H9 (cell line): ENCODE data around the gene AP3D1. TPM values are rescaled to one million over a fixed set of nuclear protein-coding genes. Genes with fewer than 3 reads are reported as not detected.

ENCODE experiments used
- DNase-seq: peaks from one replicate; pipeline ENCODE4 v3.0.0-alpha.2; 2017
- H2AFZ ChIP-seq: one replicate; pipeline ENCODE4 v1.6.1; 2013; ENCODE audit warnings: mild to moderate bottlenecking, low read length, control low read depth, moderate library complexity
- H2AK5ac ChIP-seq: 2 replicates; pipeline ENCODE4 v1.6.1; 2013; ENCODE audit warnings: low read length, control low read depth, mixed read lengths; ENCODE audit not compliant: insufficient read length
- H2BK120ac ChIP-seq: one replicate; pipeline ENCODE4 v1.6.1; 2013; ENCODE audit warnings: low read depth, mild to moderate bottlenecking, low read length, control low read depth, inconsistent platforms; ENCODE audit not compliant: poor library complexity, severe bottlenecking
- H2BK12ac ChIP-seq: 2 replicates; pipeline ENCODE4 v1.6.1; 2013; ENCODE audit warnings: low read length, control low read depth, mixed read lengths, low read depth; ENCODE audit not compliant: insufficient read length
- H2BK15ac ChIP-seq: 2 replicates; pipeline ENCODE4 v1.6.1; 2013; ENCODE audit warnings: low read depth, low read length, control low read depth
- H2BK20ac ChIP-seq: one replicate; pipeline ENCODE4 v1.6.1; 2013; ENCODE audit warnings: low read depth, mild to moderate bottlenecking, low read length, control low read depth, inconsistent platforms; ENCODE audit not compliant: poor library complexity, severe bottlenecking
- H2BK5ac ChIP-seq: 2 replicates; pipeline ENCODE4 v1.6.1; 2013; ENCODE audit warnings: low read length, control low read depth, mixed read lengths; ENCODE audit not compliant: insufficient read length
- H3K14ac ChIP-seq: 2 replicates; pipeline ENCODE4 v1.6.1; 2013; ENCODE audit warnings: low read length, control low read depth; ENCODE audit not compliant: insufficient read depth
- H3K18ac ChIP-seq: 2 replicates; pipeline ENCODE4 v1.6.1; 2013; ENCODE audit warnings: low read depth, mild to moderate bottlenecking, mixed read lengths, low read length, control low read depth; ENCODE audit not compliant: insufficient read length
- H3K23ac ChIP-seq: 2 replicates; pipeline ENCODE4 v1.6.1; 2013; ENCODE audit warnings: low read length, control low read depth, mixed read lengths, low read depth; ENCODE audit not compliant: insufficient read length
- H3K23me2 ChIP-seq: 2 replicates; pipeline ENCODE4 v1.6.1; 2013; ENCODE audit warnings: low read depth, mild to moderate bottlenecking, mixed read lengths, low read length, control low read depth; ENCODE audit not compliant: insufficient read length, poor library complexity, severe bottlenecking
- H3K27ac ChIP-seq: 2 replicates; pipeline ENCODE4 v1.5.1; 2013; ENCODE audit warnings: low read length, control low read depth, mixed read lengths, low read depth; ENCODE audit not compliant: insufficient read length
- H3K27me3 ChIP-seq: 2 replicates; pipeline ENCODE4 v1.6.1; 2013; ENCODE audit warnings: low read length, control low read depth, inconsistent platforms; ENCODE audit not compliant: insufficient read depth
- H3K4ac ChIP-seq: 2 replicates; pipeline ENCODE4 v1.6.1; 2013; ENCODE audit warnings: low read depth, mild to moderate bottlenecking, control low read depth, inconsistent platforms, low read length, moderate library complexity
- H3K4me1 ChIP-seq: 2 replicates; pipeline ENCODE4 v1.6.1; 2013; ENCODE audit warnings: low read length, control low read depth, inconsistent platforms; ENCODE audit not compliant: insufficient read depth
- H3K4me2 ChIP-seq: 2 replicates; pipeline ENCODE4 v1.6.1; 2013; ENCODE audit warnings: low read length, control low read depth, mixed read lengths; ENCODE audit not compliant: insufficient read length, insufficient read depth
- H3K56ac ChIP-seq: 2 replicates; pipeline ENCODE4 v1.6.1; 2013; ENCODE audit warnings: low read depth, mild to moderate bottlenecking, mixed read lengths, low read length, control low read depth; ENCODE audit not compliant: insufficient read length
- H3K79me1 ChIP-seq: 2 replicates; pipeline ENCODE4 v1.6.1; 2013; ENCODE audit warnings: low read depth, mild to moderate bottlenecking, moderate library complexity, low read length, control low read depth, inconsistent platforms; ENCODE audit not compliant: insufficient read depth, poor library complexity, severe bottlenecking
- H3K79me2 ChIP-seq: 2 replicates; pipeline ENCODE4 v1.6.1; 2013; ENCODE audit warnings: low read length, control low read depth, inconsistent platforms; ENCODE audit not compliant: insufficient read depth
- H3K9ac ChIP-seq: 2 replicates; pipeline ENCODE4 v1.6.1; 2013; ENCODE audit warnings: low read length, control low read depth, mixed read lengths; ENCODE audit not compliant: insufficient read length; ENCODE audit errors: extremely low read depth
- H3K9me3 ChIP-seq: one replicate; pipeline ENCODE4 v1.6.1; 2013; ENCODE audit warnings: low read depth, low read length, inconsistent platforms; ENCODE audit not compliant: control insufficient read depth
- H3T11ph ChIP-seq: one replicate; pipeline ENCODE4 v1.6.1; 2013; ENCODE audit warnings: mild to moderate bottlenecking, low read length, control low read depth, inconsistent platforms
- H4K20me1 ChIP-seq: one replicate; pipeline ENCODE4 v1.6.1; 2013; ENCODE audit not compliant: control insufficient read depth, insufficient read length, insufficient read depth
- H4K5ac ChIP-seq: 2 replicates; pipeline ENCODE4 v1.6.1; 2013; ENCODE audit warnings: low read depth, mild to moderate bottlenecking, mixed read lengths, low read length, control low read depth; ENCODE audit not compliant: insufficient read length
- H4K8ac ChIP-seq: replicated peaks from 2 replicates; pipeline ENCODE4 v1.6.1; 2013; ENCODE audit warnings: low read length, control low read depth, mixed read lengths, low read depth; ENCODE audit not compliant: insufficient read length
- H4K91ac ChIP-seq: 2 replicates; pipeline ENCODE4 v1.6.1; 2013; ENCODE audit warnings: low read depth, mild to moderate bottlenecking, moderate library complexity, mixed read lengths, low read length, control low read depth; ENCODE audit not compliant: insufficient read length
- H3K27ac Mint-ChIP-seq, 3 experiments: 2 replicates in 2 of 3; 3 replicates in 1 of 3; pipeline ENCODE4 v1.8.0; 2020 to 2021; ENCODE audit warnings: mixed read lengths in 3 of 3, mild to moderate bottlenecking in 1 of 3, moderate library complexity in 1 of 3
- H3K27me3 Mint-ChIP-seq: 2 replicates; pipeline ENCODE4 v1.8.0; 2021; ENCODE audit warnings: low read depth, mild to moderate bottlenecking, moderate library complexity, mixed read lengths
- H3K36me3 Mint-ChIP-seq, 3 experiments: 2 replicates in 2 of 3; 3 replicates in 1 of 3; pipeline ENCODE4 v1.8.0; 2020 to 2021; ENCODE audit warnings: low read depth in 3 of 3, mixed read lengths in 3 of 3; ENCODE audit not compliant: insufficient read depth in 1 of 3
- H3K4me1 Mint-ChIP-seq, 2 experiments: 2 replicates each; pipeline ENCODE4 v1.8.0; 2020; ENCODE audit warnings: mixed read lengths in 2 of 2
- H3K4me3 Mint-ChIP-seq, 2 experiments: 2 replicates in 1 of 2; 3 replicates in 1 of 2; pipeline ENCODE4 v1.8.0; 2020 to 2021; ENCODE audit warnings: mild to moderate bottlenecking in 2 of 2, mixed read lengths in 2 of 2, moderate library complexity in 1 of 2
- H3K9me3 Mint-ChIP-seq, 2 experiments: 2 replicates in 1 of 2; 3 replicates in 1 of 2; pipeline ENCODE4 v1.8.0; 2020; ENCODE audit warnings: mild to moderate bottlenecking in 2 of 2, mixed read lengths in 2 of 2, moderate library complexity in 1 of 2
- WGBS: extraction: QIAGEN DNeasy Blood & Tissue Kit; methylation state at CpG from one replicate; pipeline ENCODE4 v1.1.7; 2013; ENCODE audit warnings: missing lambda C conversion rate, low lambda C conversion rate, mixed read lengths; ENCODE audit not compliant: insufficient read length; ENCODE audit errors: extremely low coverage; 5-methylcytosine and 5-hydroxymethylcytosine counted together
- total RNA-seq: library from RNA; stranded (reverse); gene quantifications from 2 replicates; pipeline ENCODE4 v1.2.1, GENCODE V29; 2021
- TF ChIP-seq, protein P1 (sequence below): fragments of 200-600 bp; sonication (generic); conservative IDR thresholded peaks from 3 replicates; pipeline ENCODE4 v1.8.0; 2021; ENCODE audit warnings: antibody characterized with exemption, mild to moderate bottlenecking

Gene AP3D1
- total RNA-seq, 1 experiment from 2014 or later = 142 TPM

DNA sequence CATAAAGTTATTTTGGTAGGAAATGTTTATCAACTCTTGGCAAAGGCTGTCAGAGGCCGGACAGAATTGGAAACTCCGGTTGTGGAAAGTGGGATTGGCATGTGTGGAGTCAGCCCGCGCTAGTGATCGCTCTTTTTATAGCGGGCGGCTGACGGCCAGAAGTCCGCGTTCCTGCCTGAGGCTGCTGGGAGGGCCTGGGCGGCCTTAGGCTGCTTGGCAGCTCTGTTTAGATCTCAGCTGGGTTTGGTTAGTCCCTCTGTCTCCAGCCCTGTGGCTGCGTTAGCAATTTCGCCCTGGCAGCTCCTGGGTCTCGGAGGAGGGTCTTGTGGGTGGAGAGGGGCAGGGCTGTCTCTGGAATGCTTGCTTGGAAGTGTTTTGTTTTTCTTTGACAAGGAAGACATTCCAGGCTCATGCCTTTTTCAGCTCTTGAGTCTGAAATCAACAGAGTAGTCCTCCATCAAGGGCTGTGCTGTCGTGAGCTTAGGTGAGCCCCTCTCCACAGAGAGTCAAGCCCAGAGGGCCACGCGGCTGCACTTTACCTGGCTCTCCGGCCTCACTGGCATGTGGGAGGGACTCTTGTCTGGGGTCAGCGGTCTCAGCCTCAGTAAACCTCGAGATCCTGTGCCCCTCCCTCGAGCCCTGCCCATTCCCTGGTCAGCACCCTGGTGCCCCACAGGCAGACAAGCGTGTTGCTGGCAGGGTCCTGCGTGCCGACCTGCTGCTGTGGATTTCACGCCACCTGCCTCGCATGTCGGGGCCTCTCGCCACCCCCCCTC is 34.9 kb upstream of the AP3D1 start:
- H3K18ac ChIP-seq = no peak overlapping the region

More for the DNA sequence above, 34.9 kb upstream of the AP3D1 start:
- DNase-seq = no peak
- Histone ChIP-seq H2AFZ (no peak overlapping the region), H3K23ac (no peak overlapping the region), H4K5ac (no peak overlapping the region), H2BK120ac (no peak overlapping the region), H3K9me3 (no peaks in the 10 kb centered on the region), H2BK20ac (no peak overlapping the region), H2BK5ac (no peak overlapping the region), H3K27me3 (no peaks in the 10 kb centered on the region), H3K14ac (no peak overlapping the region), H4K8ac (no peak overlapping the region), H3K4ac (no peak overlapping the region), H3K4me1 (no peaks in the 10 kb centered on the region), H3K9ac (no peak overlapping the region), H3K79me1 (peaks cover 3% of the 10 kb centered on the region), H2BK15ac (no peak overlapping the region), H4K91ac (no peak overlapping the region), H3K56ac (no peak overlapping the region), H3K79me2 (no peaks in the 10 kb centered on the region; the same call in 1 of the 2 replicates), H3K4me2 (no peak overlapping the region), H3K27ac (no peak overlapping the region), H4K20me1 (no peaks in the 10 kb centered on the region), H3T11ph (no peak overlapping the region), H2BK12ac (no peak overlapping the region), H3K23me2 (no peaks in the 10 kb centered on the region), H2AK5ac (no peak overlapping the region)
- H3K27me3 Mint-ChIP-seq = no peaks in the 10 kb centered on the region
- no CpG with 5 or more reads among the region's 28 CpGs for WGBS
- peaks cover 20 to 47% (median 47%) of the 10 kb centered on the region in 3 experiments; a peak in 6 of 7 replicates for H3K36me3 Mint-ChIP-seq
- H3K4me3 Mint-ChIP-seq = no peak overlapping the region
- no peaks in the 10 kb centered on the region for H3K9me3 Mint-ChIP-seq
- H3K4me1 Mint-ChIP-seq = 0 out of 4 replicates have a peak, but pooled peaks cover 0 to 5% of the 10 kb centered on the region in 2 experiments
- TF ChIP-seq, protein P1, sequence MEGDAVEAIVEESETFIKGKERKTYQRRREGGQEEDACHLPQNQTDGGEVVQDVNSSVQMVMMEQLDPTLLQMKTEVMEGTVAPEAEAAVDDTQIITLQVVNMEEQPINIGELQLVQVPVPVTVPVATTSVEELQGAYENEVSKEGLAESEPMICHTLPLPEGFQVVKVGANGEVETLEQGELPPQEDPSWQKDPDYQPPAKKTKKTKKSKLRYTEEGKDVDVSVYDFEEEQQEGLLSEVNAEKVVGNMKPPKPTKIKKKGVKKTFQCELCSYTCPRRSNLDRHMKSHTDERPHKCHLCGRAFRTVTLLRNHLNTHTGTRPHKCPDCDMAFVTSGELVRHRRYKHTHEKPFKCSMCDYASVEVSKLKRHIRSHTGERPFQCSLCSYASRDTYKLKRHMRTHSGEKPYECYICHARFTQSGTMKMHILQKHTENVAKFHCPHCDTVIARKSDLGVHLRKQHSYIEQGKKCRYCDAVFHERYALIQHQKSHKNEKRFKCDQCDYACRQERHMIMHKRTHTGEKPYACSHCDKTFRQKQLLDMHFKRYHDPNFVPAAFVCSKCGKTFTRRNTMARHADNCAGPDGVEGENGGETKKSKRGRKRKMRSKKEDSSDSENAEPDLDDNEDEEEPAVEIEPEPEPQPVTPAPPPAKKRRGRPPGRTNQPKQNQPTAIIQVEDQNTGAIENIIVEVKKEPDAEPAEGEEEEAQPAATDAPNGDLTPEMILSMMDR = no peak
- peak overlapping the region; percentile 64 to 74 (median 69); a peak in 5 of 7 replicates for H3K27ac Mint-ChIP-seq
